SK-N-DZ (cell line): ENCODE data around the gene CCDC12.
"Not testable (repeated sequence)": the region's sequence is repeated elsewhere in the genome, so short reads cannot be mapped to it uniquely, and the experiment has no call there.

Experiments
- DNase-seq: peaks from one replicate; pipeline ENCODE4 v3.0.0-alpha.2; 2015; ENCODE audit warnings: low spot score

CCDC12 gene

GRCh38 chr3:46924921-46925584 lies 51.5 kb downstream of the CCDC12 start:
- DNase-seq: no peak

GRCh38 chr3:46923559-46924350 lies 52.8 kb downstream of the CCDC12 start:
- DNase-seq: no peak

GRCh38 chr3:46922871-46923558 lies 53.5 kb downstream of the CCDC12 start:
- DNase-seq: no peak

- no peak for DNase-seq
Observed at GRCh38 chr3:46922426-46922825, 54.1 kb downstream of the CCDC12 start.

GRCh38 chr3:46921871-46922271 lies 54.7 kb downstream of the CCDC12 start:
- no peak for DNase-seq

- no peak for DNase-seq
Observed at GRCh38 chr3:46921041-46921440, 55.5 kb downstream of the CCDC12 start.

GRCh38 chr3:46918634-46919033 lies 57.9 kb downstream of the CCDC12 start:
- DNase-seq: no peak

GRCh38 chr3:46918202-46918601 lies 58.3 kb downstream of the CCDC12 start:
- no peak for DNase-seq

- DNase-seq: no peak
Observed at GRCh38 chr3:46917257-46917656, 59.3 kb downstream of the CCDC12 start.

GRCh38 chr3:46916799-46917198 lies 59.7 kb downstream of the CCDC12 start:
- no peak for DNase-seq

- DNase-seq: no peak
Observed at GRCh38 chr3:46916278-46916677, 60.3 kb downstream of the CCDC12 start.

GRCh38 chr3:46915297-46915822 lies 61.2 kb downstream of the CCDC12 start:
- no peak for DNase-seq

- DNase-seq: no peak
Observed at GRCh38 chr3:46914849-46915248, 61.7 kb downstream of the CCDC12 start.

- DNase-seq: no peak
Observed at GRCh38 chr3:46913644-46914043, 62.9 kb downstream of the CCDC12 start.

GRCh38 chr3:46912986-46913385 lies 63.6 kb downstream of the CCDC12 start:
- no peak for DNase-seq

- not testable (repeated sequence) for DNase-seq
Observed at GRCh38 chr3:46910914-46911313, 65.6 kb downstream of the CCDC12 start.

- DNase-seq: no peak
Observed at GRCh38 chr3:46910166-46910760, 66.3 kb downstream of the CCDC12 start.

- peak; percentile 84 for DNase-seq
Observed at GRCh38 chr3:46909535-46910161, 66.9 kb downstream of the CCDC12 start.

- no peak for DNase-seq
Observed at GRCh38 chr3:46908986-46909534, 67.5 kb downstream of the CCDC12 start.

GRCh38 chr3:46908294-46908985 lies 68.1 kb downstream of the CCDC12 start:
- DNase-seq: no peak

GRCh38 chr3:46907960-46908293 lies 68.6 kb downstream of the CCDC12 start:
- DNase-seq: no peak
